Peyer's patch (tissue), 4 donors: ENCODE measurements around the gene G6PC3.

Source experiments
- CTCF ChIP-seq, 6 experiments: fragments of 450-650 bp in 4 of 6; fragments of 200-600 bp in 2 of 6; sonication (generic) in 1 of 6; IDR thresholded peaks; one replicate each; pipeline ENCODE4 v1.5.1; 2017 to 2019; ENCODE audit warnings: antibody characterized with exemption in 6 of 6, mild to moderate bottlenecking in 3 of 6, moderate library complexity in 1 of 6
- POLR2A ChIP-seq, 2 donors: fragments of 450-650 bp; IDR thresholded peaks; one replicate each; pipeline ENCODE4 v1.5.1; 2017; ENCODE audit warnings: antibody characterized with exemption in 2 of 2, mild to moderate bottlenecking in 2 of 2, moderate library complexity in 2 of 2

- peak in 2 of 6 experiments; percentile 12 to 13 for TF ChIP-seq CTCF (IDR thresholded peaks at IDR 0.05)
- TF ChIP-seq POLR2A (IDR thresholded peaks at IDR 0.05): no peak
These were observed 13.6 kb downstream of the G6PC3 start for GRCh38 chr17:44084131-44084538.
